OCI-LY3 (cell line): ENCODE data around the gene ST8SIA5.

ENCODE experiments used
- H2AFZ ChIP-seq: fragments of 200-600, 300-600 bp; shearing (Covaris generic); 2 replicates; pipeline ENCODE4 v1.6.0; 2014; ENCODE audit warnings: antibody characterized with exemption, low read depth, low read length
- H3K27ac ChIP-seq: fragments of 200-600, 300-600 bp; sonication (generic); 2 replicates; pipeline ENCODE4 v1.5.1; 2014; ENCODE audit warnings: mild to moderate bottlenecking, low read length, moderate library complexity, mixed read lengths
- H3K27me3 ChIP-seq: fragments of 200-600, 300-600 bp; sonication (generic); 2 replicates; pipeline ENCODE4 v1.6.1; 2014; ENCODE audit warnings: low read depth, low read length, mixed read lengths
- H3K36me3 ChIP-seq: fragments of 200-600, 300-600 bp; sonication (generic); replicated peaks from 2 replicates; pipeline ENCODE3; 2014; ENCODE audit warnings: low read depth, low read length, mixed read lengths
- H3K4me1 ChIP-seq: fragments of 300-600, 200-600 bp; sonication (generic); 2 replicates; pipeline ENCODE4 v1.6.1; 2014; ENCODE audit warnings: low read length, mixed read lengths
- H3K4me2 ChIP-seq: fragments of 200-600, 300-600 bp; sonication (generic); 2 replicates; pipeline ENCODE4 v1.6.1; 2014; ENCODE audit warnings: low read length, mixed read lengths
- H3K4me3 ChIP-seq: fragments of 300-600, 200-600 bp; sonication (generic); 2 replicates; pipeline ENCODE4 v1.5.1; 2014; ENCODE audit warnings: antibody characterized with exemption, mild to moderate bottlenecking, low read length, moderate library complexity
- H3K79me2 ChIP-seq: fragments of 300-600, 200-600 bp; shearing (Covaris generic); 2 replicates; pipeline ENCODE4 v1.6.1; 2014; ENCODE audit warnings: mild to moderate bottlenecking, low read length, mixed read lengths
- H3K9ac ChIP-seq: fragments of 300-600, 200-600 bp; shearing (Covaris generic); 2 replicates; pipeline ENCODE4 v1.6.0; 2014; ENCODE audit warnings: mild to moderate bottlenecking, low read length, moderate library complexity
- H3K9me3 ChIP-seq: fragments of 200-600, 300-600 bp; shearing (Covaris generic); 2 replicates; pipeline ENCODE4 v1.6.1; 2014; ENCODE audit warnings: low read length, mixed read lengths; ENCODE audit not compliant: insufficient read depth
- H4K20me1 ChIP-seq: fragments of 200-600, 300-600 bp; sonication (generic); 2 replicates; pipeline ENCODE4 v1.6.1; 2016; ENCODE audit warnings: low read length, mixed read lengths; ENCODE audit not compliant: insufficient read depth
- EZH2phosphoT487 ChIP-seq: fragments of 200-600 bp; shearing (Covaris generic); IDR thresholded peaks from 2 replicates; pipeline ENCODE4 v1.6.1; 2018; ENCODE audit warnings: antibody characterized with exemption, mixed run types, low read depth
- TF ChIP-seq, protein P1 (sequence below): fragments of 200-600, 300-600 bp; sonication (generic); IDR thresholded peaks from 2 replicates; pipeline ENCODE4 v1.5.1; 2014; ENCODE audit warnings: antibody characterized with exemption, low read length, low read depth

Gene ST8SIA5

DNA sequence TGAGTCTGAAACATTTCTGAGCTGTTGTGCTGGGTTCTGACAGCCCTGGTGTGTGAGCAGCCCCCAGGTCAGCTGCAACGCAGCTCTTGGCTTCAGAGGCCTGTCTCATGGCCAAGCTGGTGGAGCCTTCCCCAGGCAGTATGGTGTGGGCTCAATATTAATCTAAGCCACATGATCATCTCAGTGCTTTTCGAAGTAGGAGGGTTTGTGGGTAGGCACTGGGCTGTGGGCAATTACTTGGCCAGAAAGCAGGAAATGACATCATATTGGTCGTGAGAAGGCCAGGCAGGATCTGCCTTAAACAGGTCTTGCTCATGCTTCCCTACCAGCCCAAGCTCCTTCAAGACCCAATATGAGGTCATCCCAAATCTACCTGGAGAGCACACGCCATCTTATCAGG is 126.7 kb downstream of the ST8SIA5 start:
- Histone ChIP-seq H3K9me3 (no peaks in the 10 kb centered on the region), H3K36me3 (no peaks in the 10 kb centered on the region), H3K79me2 (no peaks in the 10 kb centered on the region), H3K9ac (no peak overlapping the region), H3K4me3 (no peak overlapping the region), H3K4me1 (no peaks in the 10 kb centered on the region), H3K27me3 (peaks cover 52% of the 10 kb centered on the region), H3K27ac (no peak overlapping the region), H2AFZ (no peak overlapping the region), H3K4me2 (no peak overlapping the region), H4K20me1 (no peaks in the 10 kb centered on the region)
- TF ChIP-seq, protein P1, sequence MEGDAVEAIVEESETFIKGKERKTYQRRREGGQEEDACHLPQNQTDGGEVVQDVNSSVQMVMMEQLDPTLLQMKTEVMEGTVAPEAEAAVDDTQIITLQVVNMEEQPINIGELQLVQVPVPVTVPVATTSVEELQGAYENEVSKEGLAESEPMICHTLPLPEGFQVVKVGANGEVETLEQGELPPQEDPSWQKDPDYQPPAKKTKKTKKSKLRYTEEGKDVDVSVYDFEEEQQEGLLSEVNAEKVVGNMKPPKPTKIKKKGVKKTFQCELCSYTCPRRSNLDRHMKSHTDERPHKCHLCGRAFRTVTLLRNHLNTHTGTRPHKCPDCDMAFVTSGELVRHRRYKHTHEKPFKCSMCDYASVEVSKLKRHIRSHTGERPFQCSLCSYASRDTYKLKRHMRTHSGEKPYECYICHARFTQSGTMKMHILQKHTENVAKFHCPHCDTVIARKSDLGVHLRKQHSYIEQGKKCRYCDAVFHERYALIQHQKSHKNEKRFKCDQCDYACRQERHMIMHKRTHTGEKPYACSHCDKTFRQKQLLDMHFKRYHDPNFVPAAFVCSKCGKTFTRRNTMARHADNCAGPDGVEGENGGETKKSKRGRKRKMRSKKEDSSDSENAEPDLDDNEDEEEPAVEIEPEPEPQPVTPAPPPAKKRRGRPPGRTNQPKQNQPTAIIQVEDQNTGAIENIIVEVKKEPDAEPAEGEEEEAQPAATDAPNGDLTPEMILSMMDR = no peak
- TF ChIP-seq EZH2phosphoT487 = no peak

DNA sequence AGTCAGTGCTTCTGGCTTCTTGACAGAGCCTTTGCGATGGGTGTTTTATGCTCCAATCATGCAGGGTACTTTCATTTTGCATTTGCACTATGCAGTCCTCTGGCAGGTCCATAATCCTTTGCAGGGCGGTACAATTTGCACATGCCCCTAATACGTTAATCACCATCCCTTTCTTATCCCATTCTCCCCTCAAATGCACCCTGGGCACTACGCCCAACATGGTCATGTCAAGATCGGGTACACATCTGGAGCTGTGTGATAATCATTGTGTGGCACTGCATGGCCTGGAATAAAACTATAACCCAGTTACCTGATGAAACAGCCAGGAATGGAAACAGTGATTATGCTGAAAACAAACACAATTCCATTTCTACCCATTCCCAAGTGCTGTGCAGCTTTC is 127.5 kb downstream of the ST8SIA5 start:
- H3K9ac ChIP-seq = no peak overlapping the region
- H3K9me3 ChIP-seq = no peaks in the 10 kb centered on the region
- no peaks in the 10 kb centered on the region for H3K36me3 ChIP-seq
- no peak overlapping the region for H3K4me3 ChIP-seq
- H4K20me1 ChIP-seq = no peaks in the 10 kb centered on the region
- no peaks in the 10 kb centered on the region for H3K79me2 ChIP-seq
- H3K27me3 ChIP-seq = peaks cover 45% of the 10 kb centered on the region
- TF ChIP-seq, protein P1 = no peak
- TF ChIP-seq EZH2phosphoT487 = no peak
- no peaks in the 10 kb centered on the region for H3K4me1 ChIP-seq
- H3K27ac ChIP-seq = no peak overlapping the region
- H3K4me2 ChIP-seq = no peak overlapping the region
- no peak overlapping the region for H2AFZ ChIP-seq

DNA sequence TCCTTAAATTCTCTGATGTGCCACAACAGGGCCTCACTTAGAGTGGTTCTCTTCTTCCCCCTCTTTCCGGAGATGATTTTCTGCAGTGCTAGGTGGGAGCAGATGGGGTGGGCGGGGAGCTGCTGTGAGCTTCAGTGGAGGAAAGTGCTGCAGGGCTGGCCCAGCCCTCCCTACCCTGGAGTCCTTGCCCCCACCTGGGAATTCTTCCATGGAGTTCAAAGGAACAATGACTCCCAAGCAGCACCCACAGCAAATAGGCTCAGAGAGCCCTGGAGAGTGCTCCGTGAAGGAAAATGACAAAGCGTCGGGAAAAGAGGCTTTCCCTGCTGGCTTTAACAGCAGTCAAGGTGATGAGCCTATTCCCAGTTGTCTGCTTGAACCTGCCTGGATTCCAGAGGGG is 128.6 kb downstream of the ST8SIA5 start:
- Histone ChIP-seq H3K27me3 (peaks cover 34% of the 10 kb centered on the region), H3K36me3 (no peaks in the 10 kb centered on the region), H3K4me3 (no peak overlapping the region), H3K9me3 (no peaks in the 10 kb centered on the region), H3K9ac (no peak overlapping the region), H4K20me1 (no peaks in the 10 kb centered on the region), H3K4me2 (no peak overlapping the region), H3K79me2 (no peaks in the 10 kb centered on the region), H2AFZ (no peak overlapping the region), H3K4me1 (no peaks in the 10 kb centered on the region), H3K27ac (no peak overlapping the region)
- TF ChIP-seq, protein P1 = no peak
- no peak for TF ChIP-seq EZH2phosphoT487

DNA sequence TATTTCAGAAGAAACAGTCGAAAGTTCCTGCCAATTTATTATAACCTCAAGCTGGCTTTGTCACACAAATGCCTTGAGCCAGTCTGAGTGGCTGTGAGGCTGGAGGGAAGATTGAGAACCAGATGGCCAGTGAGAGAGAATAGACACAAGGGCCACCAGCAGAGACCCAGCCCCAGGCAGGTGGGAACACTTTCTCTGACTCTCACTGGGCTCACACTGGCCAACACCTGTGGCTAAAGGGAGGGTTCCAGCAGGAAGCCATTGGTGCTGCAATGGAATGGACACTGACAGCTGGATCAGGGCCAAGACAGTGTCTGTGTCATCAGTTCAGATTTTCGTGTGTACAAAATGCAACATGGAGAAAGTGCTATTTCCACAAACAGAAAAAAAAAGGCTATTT is 129.7 kb downstream of the ST8SIA5 start:
- H3K4me2 ChIP-seq = no peak overlapping the region
- no peak overlapping the region for H3K4me3 ChIP-seq
- no peaks in the 10 kb centered on the region for H3K9me3 ChIP-seq
- TF ChIP-seq EZH2phosphoT487 = no peak
- TF ChIP-seq, protein P1 = no peak
- H3K79me2 ChIP-seq = no peaks in the 10 kb centered on the region
- no peaks in the 10 kb centered on the region for H3K4me1 ChIP-seq
- no peak overlapping the region for H3K9ac ChIP-seq
- H3K36me3 ChIP-seq = no peaks in the 10 kb centered on the region
- peaks cover 27% of the 10 kb centered on the region for H3K27me3 ChIP-seq
- no peak overlapping the region for H2AFZ ChIP-seq
- no peaks in the 10 kb centered on the region for H4K20me1 ChIP-seq
- H3K27ac ChIP-seq = no peak overlapping the region
